ENCODE results near the gene METAP1D. TPM values are rescaled to one million over a fixed set of nuclear protein-coding genes. Genes with fewer than 3 reads are reported as not detected.

Gene METAP1D
- total RNA-seq, 1 experiment from 2014 or later: 5.2 TPM

- no CpG with 5 or more reads among the region's 51 CpGs for WGBS (ENCODE audit: extremely low coverage, insufficient read length, low lambda C conversion rate)
- TF ChIP-seq CTCF (conservative IDR thresholded peaks at IDR 0.05): no peak
- H3K4me1 Mint-ChIP-seq: peaks cover 30 to 51% of the 10 kb centered on the region in 2 experiments
- H2BK12ac ChIP-seq (ENCODE audit: insufficient read length, low read depth, low read length): no peak overlapping the region
- no peak overlapping the region for H2AK5ac ChIP-seq (ENCODE audit: insufficient read length, low read length)
- no peak overlapping the region for H3K27ac Mint-ChIP-seq
- H3K4ac ChIP-seq (ENCODE audit: low read depth, low read length): no peak overlapping the region
- no peak overlapping the region for H4K8ac ChIP-seq (replicated peaks; ENCODE audit: insufficient read length, low read depth, low read length)
- H2BK20ac ChIP-seq (ENCODE audit: low read depth, low read length, poor library complexity, severe bottlenecking): no peak overlapping the region
- peak; percentile 86 for DNase-seq
- H4K5ac ChIP-seq (ENCODE audit: insufficient read length, low read depth, low read length): no peak overlapping the region
- no peaks in the 10 kb centered on the region for H3K9me3 ChIP-seq (ENCODE audit: control insufficient read depth, low read depth, low read length)
- H2BK5ac ChIP-seq (ENCODE audit: insufficient read length, low read length): no peak overlapping the region
- H4K91ac ChIP-seq (ENCODE audit: insufficient read length, low read depth, low read length): no peak overlapping the region
- no peaks in the 10 kb centered on the region for H4K20me1 ChIP-seq (ENCODE audit: control insufficient read depth, insufficient read depth, insufficient read length)
- peak overlapping the region; percentile 50 to 84 for H3K4me3 Mint-ChIP-seq
- no peaks in the 10 kb centered on the region for H3K79me1 ChIP-seq (ENCODE audit: insufficient read depth, low read depth, low read length, poor library complexity, severe bottlenecking)
- H3K18ac ChIP-seq (ENCODE audit: insufficient read length, low read depth, low read length): no peak overlapping the region
- H2BK120ac ChIP-seq (ENCODE audit: low read depth, low read length, poor library complexity, severe bottlenecking): no peak overlapping the region
- H2AFZ ChIP-seq (ENCODE audit: low read length): no peak overlapping the region
- H3K9ac ChIP-seq (ENCODE audit: extremely low read depth, insufficient read length, low read length): no peak overlapping the region
- H2BK15ac ChIP-seq (ENCODE audit: low read depth, low read length): no peak overlapping the region
- H3K23ac ChIP-seq (ENCODE audit: insufficient read length, low read depth, low read length): no peak overlapping the region
- H3K27me3 ChIP-seq (ENCODE audit: insufficient read depth, low read length): peaks cover 89% of the 10 kb centered on the region
- no peak overlapping the region for H3K56ac ChIP-seq (ENCODE audit: insufficient read length, low read depth, low read length)
- peaks cover 0 to 2% (median 1%) of the 10 kb centered on the region in 3 experiments; a peak in 4 of 7 replicates for H3K36me3 Mint-ChIP-seq (ENCODE audit: insufficient read depth in 1 of 3, low read depth in 3 of 3)
- H3K4me1 ChIP-seq (ENCODE audit: insufficient read depth, low read length): no peaks in the 10 kb centered on the region
- H3K23me2 ChIP-seq (ENCODE audit: insufficient read length, low read depth, low read length, poor library complexity, severe bottlenecking): peaks cover 20% of the 10 kb centered on the region
- no peak overlapping the region for H3T11ph ChIP-seq (ENCODE audit: low read length)
- no peak overlapping the region; the same call in 1 of the 2 replicates for H3K14ac ChIP-seq (ENCODE audit: insufficient read depth, low read length)
- H3K27ac ChIP-seq (ENCODE audit: insufficient read length, low read depth, low read length): no peak overlapping the region
- H3K9me3 Mint-ChIP-seq: peaks cover 5 to 16% of the 10 kb centered on the region in 2 experiments; a peak in 3 of 5 replicates
- no peaks in the 10 kb centered on the region for H3K79me2 ChIP-seq (ENCODE audit: insufficient read depth, low read length)
- peaks cover 100% of the 10 kb centered on the region for H3K27me3 Mint-ChIP-seq (ENCODE audit: low read depth)
- peak overlapping the region; percentile 89 for H3K4me2 ChIP-seq (ENCODE audit: insufficient read depth, insufficient read length, low read length)
These were observed 95.6 kb downstream of the METAP1D start for GRCh38 chr2:172095146-172095904.
